ENCODE data around the gene F10.

- TF ChIP-seq CTCF (conservative IDR thresholded peaks at IDR 0.05; ENCODE audit: low read length) (no peak), EZH2phosphoT487 (IDR thresholded peaks at IDR 0.05; ENCODE audit: borderline replicate concordance) (no peak)
These were observed 7.5 kb downstream of the F10 start for GRCh38 chr13:113129921-113130750.
